Fibroblast of peridontal ligament (primary cell): Measurements from ENCODE around the gene HOXB13.

ENCODE experiments used
- DNase-seq: peaks from one replicate; pipeline ENCODE4 v3.0.0-alpha.2; 2010; ENCODE audit errors: extremely low read depth

Gene HOXB13

GRCh38 chr17:48711128-48711527, 17.4 kb downstream of the HOXB13 start:
- no peak for DNase-seq

DNA sequence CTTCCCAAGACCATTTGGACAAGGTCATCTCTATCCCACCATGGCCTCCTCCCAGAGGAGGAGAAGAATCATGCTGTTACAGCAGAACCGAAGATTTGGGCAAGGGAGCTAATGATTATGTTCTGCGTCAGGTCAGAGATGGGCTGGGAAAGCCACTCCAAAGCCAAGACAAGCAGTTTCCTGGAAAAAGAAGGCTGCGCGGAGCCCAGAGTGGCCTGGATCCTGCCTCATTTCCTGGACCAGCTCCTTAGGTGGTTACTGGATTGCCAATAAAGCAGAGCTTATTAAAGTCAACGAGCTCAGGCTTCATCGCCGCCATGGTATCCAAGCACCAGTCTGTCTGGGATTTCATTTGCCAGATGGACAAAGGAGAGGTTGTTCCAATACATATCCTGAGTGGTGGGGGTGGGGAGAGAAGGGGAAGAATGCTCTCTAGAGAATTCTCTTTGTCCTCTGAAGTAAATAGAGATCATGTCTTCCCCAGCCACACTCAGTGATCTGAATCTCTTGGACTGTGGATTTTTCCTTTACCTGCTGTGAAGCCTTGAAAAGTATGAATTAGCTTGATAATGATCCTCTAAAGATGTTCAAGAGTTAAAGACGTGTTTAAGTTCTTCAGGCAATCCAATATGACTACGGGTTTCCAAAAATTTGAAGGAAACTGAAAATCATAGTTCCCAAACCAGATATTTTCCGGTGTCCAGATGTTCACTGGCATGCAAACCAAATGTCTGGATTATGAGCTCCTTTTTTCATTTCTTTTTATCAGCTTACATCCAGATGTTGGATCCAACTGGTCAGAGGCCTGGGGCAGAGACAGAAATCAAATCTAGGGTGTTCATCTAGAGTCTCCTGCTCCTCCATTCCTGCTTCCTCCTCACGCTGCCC, 23.9 kb downstream of the HOXB13 start:
- no peak for DNase-seq

DNA sequence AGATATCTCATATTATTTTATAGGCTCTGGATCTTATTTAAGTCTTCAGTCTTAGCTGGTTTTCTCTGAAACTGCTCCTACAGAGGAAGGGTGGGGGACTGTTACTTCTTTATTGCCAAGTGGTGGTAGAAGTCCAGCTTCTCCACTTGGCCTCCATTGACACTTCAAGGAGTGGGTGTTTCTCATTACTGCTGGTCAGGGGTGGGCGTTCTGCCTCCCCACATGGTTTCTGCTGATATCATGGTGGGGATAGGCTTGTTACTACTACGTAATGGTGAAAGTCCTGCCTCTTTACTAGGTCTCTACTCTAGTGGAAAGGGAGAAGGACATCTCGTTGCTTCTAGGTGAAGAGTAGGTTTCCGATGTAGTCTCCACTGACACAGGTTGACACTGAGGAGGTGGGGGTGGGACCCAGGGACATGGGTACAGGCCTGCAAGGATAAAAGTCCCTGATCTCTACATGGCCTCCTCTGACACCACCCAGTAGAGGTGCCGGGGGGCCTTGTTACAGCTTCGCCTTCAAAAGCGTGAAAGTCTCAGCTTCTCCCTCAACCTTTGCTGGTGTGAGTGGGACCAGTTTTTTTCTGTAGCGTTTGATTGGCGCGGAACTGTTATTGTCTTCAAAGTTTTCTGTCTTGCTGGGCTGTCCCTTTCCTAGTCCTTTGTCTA, 26.6 kb downstream of the HOXB13 start:
- no peak for DNase-seq

DNA sequence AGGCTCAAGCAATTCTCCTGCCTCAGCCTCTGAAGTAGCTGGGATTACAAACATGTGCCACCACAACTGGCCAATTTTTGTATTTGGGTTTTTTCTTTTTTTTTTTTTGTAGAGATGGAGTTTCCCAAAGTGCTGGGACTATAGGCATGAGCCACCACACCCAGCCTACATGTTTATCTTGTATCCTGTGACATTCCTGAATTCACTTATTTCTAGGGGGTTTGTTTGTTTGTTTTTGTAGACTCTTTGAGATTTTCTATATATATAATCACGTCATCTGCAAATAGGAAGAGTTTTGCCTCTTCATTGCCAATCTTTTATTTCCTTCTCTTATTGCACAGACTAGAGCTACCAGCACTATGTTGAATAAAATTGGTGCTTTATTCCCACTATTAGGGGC, 35.4 kb downstream of the HOXB13 start:
- DNase-seq: no peak

DNA sequence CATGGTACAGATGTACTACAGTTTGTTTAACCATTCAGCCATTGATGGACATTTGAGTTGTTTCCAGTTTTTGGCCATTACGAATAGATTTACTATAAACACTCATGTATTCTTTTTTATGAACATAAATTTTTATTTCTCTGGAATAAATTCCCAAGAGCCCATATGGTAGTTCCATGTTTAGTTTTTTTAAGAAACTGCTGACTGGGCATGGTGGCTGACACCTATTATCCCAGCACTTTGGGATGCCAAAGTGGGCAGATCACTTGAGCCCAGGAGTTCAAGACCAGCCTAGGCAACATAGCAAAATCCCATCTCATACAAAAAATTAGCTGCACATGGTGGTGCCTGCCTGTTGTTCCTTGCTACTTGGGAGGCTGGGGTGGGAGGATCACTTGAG, 36.5 kb downstream of the HOXB13 start:
- DNase-seq: no peak

GRCh38 chr17:48690655-48691054, 37.9 kb downstream of the HOXB13 start:
- DNase-seq: no peak

GRCh38 chr17:48681609-48682008, 46.9 kb downstream of the HOXB13 start:
- DNase-seq: no peak

DNA sequence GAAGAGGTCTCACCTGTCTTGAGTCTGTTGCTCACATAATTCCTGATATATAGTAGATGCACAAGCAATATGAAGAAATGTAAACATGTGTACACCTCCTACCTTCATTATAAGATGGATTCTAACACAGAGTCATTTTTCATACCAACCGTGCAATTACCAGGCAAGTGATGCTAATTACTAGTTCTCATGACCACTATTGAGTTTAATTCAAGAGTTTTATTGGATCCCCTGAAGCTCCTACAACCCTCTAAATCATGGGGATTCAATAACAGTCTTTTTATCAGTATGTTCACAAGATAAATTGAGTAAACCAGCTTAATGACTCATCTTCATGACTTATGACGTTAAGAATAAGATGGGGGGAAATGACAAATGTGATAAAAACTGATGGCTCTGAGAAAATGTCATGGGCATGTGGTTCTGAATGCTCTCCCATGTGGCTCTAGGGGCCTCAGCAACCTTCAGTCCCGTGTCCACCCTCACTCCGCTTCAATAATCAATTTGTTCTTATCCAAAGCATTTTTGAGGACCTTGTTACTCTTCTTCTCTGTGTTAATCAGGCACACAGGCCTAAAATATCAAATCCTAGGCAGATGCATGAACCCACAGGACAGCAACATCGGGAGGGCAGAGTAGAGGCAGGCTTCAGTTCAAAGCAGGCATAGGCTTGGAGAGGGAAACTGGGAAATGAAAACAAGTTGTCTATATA, 49.0 kb downstream of the HOXB13 start:
- no peak for DNase-seq

- DNase-seq: peak; percentile 14
These were observed 50.2 kb downstream of the HOXB13 start for GRCh38 chr17:48678141-48678971.

GRCh38 chr17:48676963-48677558, 51.5 kb downstream of the HOXB13 start:
- no peak for DNase-seq
